Ovary (tissue), 9 donors: ENCODE measurements around the gene SLCO2A1. TPM values are rescaled to one million over a fixed set of nuclear protein-coding genes. Genes with fewer than 3 reads are reported as not detected.

Source experiments
- DNase-seq, 5 donors: peaks; one replicate each; pipeline ENCODE4 v3.0.0-alpha.2; 2019 to 2020
- H3K27ac ChIP-seq, 2 donors: fragments of 200-600 bp; one replicate each; pipeline versions ENCODE4 v1.5.1 to v1.8.0; 2019 to 2022
- H3K27me3 ChIP-seq: fragments of 200-600 bp; one replicate; pipeline ENCODE4 v1.8.0; 2022
- H3K36me3 ChIP-seq: fragments of 200-600 bp; sonication (generic); one replicate; pipeline ENCODE4 v1.5.1; 2019
- H3K4me1 ChIP-seq: one replicate; pipeline ENCODE4 v1.8.1; 2013; ENCODE audit warnings: mild to moderate bottlenecking, moderate library complexity; ENCODE audit not compliant: insufficient read depth
- H3K4me3 ChIP-seq: fragments of 200-600 bp; sonication (generic); one replicate; pipeline ENCODE4 v1.5.1; 2017
- H3K9me3 ChIP-seq, 2 donors: fragments of 200-600 bp in 1 of 2; sonication (generic) in 1 of 2; one replicate each; pipeline versions ENCODE4 v1.5.1 to v1.8.1; 2013 to 2019; ENCODE audit warnings: mild to moderate bottlenecking in 1 of 2, moderate library complexity in 1 of 2
- CTCF ChIP-seq, 3 donors: fragments of 450-650 bp in 2 of 3; fragments of 200-600 bp in 1 of 3; IDR thresholded peaks; one replicate each; pipeline versions ENCODE4 v1.5.1 to v1.8.0; 2016 to 2022; ENCODE audit warnings: antibody characterized with exemption in 3 of 3, mild to moderate bottlenecking in 1 of 3
- EP300 ChIP-seq: sonication (generic); formaldehyde crosslinking; IDR thresholded peaks from one replicate; pipeline ENCODE4 v1.6.1; 2017; ENCODE audit warnings: antibody characterized with exemption
- POLR2A ChIP-seq: fragments of 450-650 bp; IDR thresholded peaks from one replicate; pipeline ENCODE4 v1.6.1; 2017; ENCODE audit warnings: antibody characterized with exemption, mild to moderate bottlenecking, moderate library complexity
- WGBS, 3 donors: extraction: QIAGEN DNeasy Blood & Tissue Kit in 1 of 3; methylation state at CpG; one replicate each; pipeline versions ENCODE4 v1.1.5 to v1.1.7; 2013 to 2017; 5-methylcytosine and 5-hydroxymethylcytosine counted together
- intact Hi-C, 4 donors: fragments of 100-400 bp; cut with DNase I; formaldehyde crosslinking; loops; one replicate each; pipeline versions ENCODE4 v1.11.0 to v1.15.1; 2022 to 2023
- polyA plus RNA-seq, 2 donors: library from polyadenylated mRNA; stranded (reverse); fragments of 200-250 nt in 1 of 2; fragments of 350-450 nt in 1 of 2; fragmentation: Illumina TruSeq in 1 of 2; extraction: RNeasy Lipid Tissue Mini Kit (QIAGEN cat#74804) in 1 of 2; gene quantifications; one replicate each; pipeline ENCODE4 v1.2.3, GENCODE V29; 2013 to 2014
- total RNA-seq, 7 donors: library from RNA; depleted of rRNA in 2 of 7; stranded (reverse); fragments of >200 nt in 2 of 7; fragmentation: NEBNext Ultra II Directional in 3 of 7; extraction: Animal tissue kit (Norgen Biotek cat#: 25700) in 3 of 7; gene quantifications; one replicate each; pipeline versions ENCODE4 v1.1.0 to v1.2.4, GENCODE V29; 2016 to 2023
- donor health status: DM: no; HTN: no; CAD: no; lungs with moderate emphysema.
- donor health status: DM: no; HTN: no; CAD: no.
- donor health status: Bipolar disorder and iron deficiency.
- donor health status: DM: yes; HTN: yes; CAD: no.
- donor health status: DM: no; HTN: no; CAD: no.
- donor health status: DM: yes; HTN: yes; CAD: no.

The SLCO2A1 gene
- total and polyA plus RNA-seq, 9 donors = 0.83 to 23.6 (median 3.7) TPM

- Histone ChIP-seq H3K36me3 (no peaks in the 10 kb centered on the region), H3K4me1 (no peaks in the 10 kb centered on the region), H3K27ac (no peak overlapping the region), H3K9me3 (no peaks in the 10 kb centered on the region), H3K4me3 (no peak overlapping the region), H3K27me3 (no peaks in the 10 kb centered on the region)
- intact Hi-C loops = no loop called here
- TF ChIP-seq EP300 = no peak
- TF ChIP-seq POLR2A = no peak
- no peak for TF ChIP-seq CTCF (IDR thresholded peaks at IDR 0.05)
- DNase-seq = no peak
- 75 to 81% (median 80%) methylated on average over 2 of the region's 2 CpGs for WGBS, 3 donors
Observed at GRCh38 chr3:133910422-133910821, 119.3 kb downstream of the SLCO2A1 start.

GRCh38 chr3:133905376-133905775 is 124.3 kb downstream of the SLCO2A1 start:
- no peaks in the 10 kb centered on the region for H3K27me3 ChIP-seq
- TF ChIP-seq POLR2A (no peak), CTCF (IDR thresholded peaks at IDR 0.05) (no peak), EP300 (no peak)
- WGBS, 3 donors = 67 to 90% (median 78%) methylated on average over 3 of the region's 3 CpGs
- no peaks in the 10 kb centered on the region for H3K9me3 ChIP-seq
- H3K4me1 ChIP-seq = no peaks in the 10 kb centered on the region
- H3K36me3 ChIP-seq = no peaks in the 10 kb centered on the region
- DNase-seq = no peak
- no peak overlapping the region for H3K4me3 ChIP-seq
- intact Hi-C loops = no loop called here
- H3K27ac ChIP-seq = no peak overlapping the region

GRCh38 chr3:133901847-133902246 is 127.9 kb downstream of the SLCO2A1 start:
- DNase-seq = no peak
- Histone ChIP-seq H3K27ac (no peak overlapping the region), H3K9me3 (no peaks in the 10 kb centered on the region), H3K4me3 (no peak overlapping the region), H3K27me3 (no peaks in the 10 kb centered on the region), H3K4me1 (no peaks in the 10 kb centered on the region), H3K36me3 (no peaks in the 10 kb centered on the region)
- intact Hi-C loops = no loop called here
- WGBS, 3 donors = 84 to 90% (median 86%) methylated on average over 5 of the region's 5 CpGs
- no peak for TF ChIP-seq POLR2A
- TF ChIP-seq EP300 = no peak
- TF ChIP-seq CTCF (IDR thresholded peaks at IDR 0.05) = no peak

GRCh38 chr3:133901083-133901482 is 128.6 kb downstream of the SLCO2A1 start:
- Histone ChIP-seq H3K4me1 (no peaks in the 10 kb centered on the region), H3K27ac (no peak overlapping the region), H3K4me3 (no peak overlapping the region), H3K9me3 (no peaks in the 10 kb centered on the region), H3K36me3 (no peaks in the 10 kb centered on the region), H3K27me3 (no peaks in the 10 kb centered on the region)
- no peak for DNase-seq
- TF ChIP-seq POLR2A (no peak), CTCF (IDR thresholded peaks at IDR 0.05) (no peak), EP300 (no peak)
- 65 to 92% (median 84%) methylated on average over 1 of the region's 1 CpG for WGBS, 3 donors
- intact Hi-C loops = no loop called here

- Histone ChIP-seq H3K36me3 (no peaks in the 10 kb centered on the region), H3K9me3 (no peaks in the 10 kb centered on the region), H3K27ac (no peak overlapping the region), H3K27me3 (no peaks in the 10 kb centered on the region), H3K4me3 (no peak overlapping the region), H3K4me1 (peaks cover 5% of the 10 kb centered on the region)
- intact Hi-C loops = no loop called here
- no peak for TF ChIP-seq CTCF (IDR thresholded peaks at IDR 0.05)
- no peak for TF ChIP-seq EP300
- no peak for TF ChIP-seq POLR2A
- DNase-seq = no peak
Observed at GRCh38 chr3:133899311-133899710, 130.4 kb downstream of the SLCO2A1 start.
